HG03045 (cell line): ENCODE data around the gene SPP1.

Experiments
- ATAC-seq: cut with Tn5 transposase; IDR thresholded peaks from one replicate; pipeline ENCODE4 v1.9.1; 2021; ENCODE audit warnings: mild to moderate bottlenecking, moderate library complexity; ENCODE audit not compliant: unreplicated experiment

The SPP1 gene

GRCh38 chr4:87950936-87951511, 24.5 kb upstream of the SPP1 start:
- ATAC-seq = no peak

- ATAC-seq = no peak
These were observed 21.7 kb upstream of the SPP1 start for GRCh38 chr4:87953826-87954225.

- no peak for ATAC-seq
These were observed 19.0 kb upstream of the SPP1 start for GRCh38 chr4:87956501-87956900.

GRCh38 chr4:87957061-87957460, 18.5 kb upstream of the SPP1 start:
- no peak for ATAC-seq

- ATAC-seq = no peak
These were observed 13.5 kb upstream of the SPP1 start for GRCh38 chr4:87961993-87962392.

- ATAC-seq = no peak
These were observed 12.9 kb upstream of the SPP1 start for GRCh38 chr4:87962398-87963146.

GRCh38 chr4:87965501-87965975, 10.0 kb upstream of the SPP1 start:
- ATAC-seq = no peak

- ATAC-seq = no peak
These were observed 9.4 kb upstream of the SPP1 start for GRCh38 chr4:87966095-87966496.

GRCh38 chr4:87967193-87967592, 8.3 kb upstream of the SPP1 start:
- ATAC-seq = no peak

- no peak for ATAC-seq
These were observed 5.4 kb upstream of the SPP1 start for GRCh38 chr4:87970121-87970520.

- ATAC-seq = no peak
These were observed 3.6 kb upstream of the SPP1 start for GRCh38 chr4:87971866-87972265.

- peak; percentile 70 for ATAC-seq
These were observed 2.0 kb upstream of the SPP1 start for GRCh38 chr4:87973283-87974169.

GRCh38 chr4:87974856-87975462, 555 bp upstream of the SPP1 start:
- peak; percentile 14 for ATAC-seq

GRCh38 chr4:87977521-87978278, 2.2 kb downstream of the SPP1 start:
- no peak for ATAC-seq

GRCh38 chr4:87978681-87979080, 3.2 kb downstream of the SPP1 start:
- no peak for ATAC-seq

- no peak for ATAC-seq
These were observed 4.3 kb downstream of the SPP1 start for GRCh38 chr4:87979810-87980209.

GRCh38 chr4:87981486-87981885, 6.0 kb downstream of the SPP1 start:
- no peak for ATAC-seq

- ATAC-seq = no peak
These were observed 6.5 kb downstream of the SPP1 start for GRCh38 chr4:87982036-87982435.

GRCh38 chr4:87982446-87983010, 7.0 kb downstream of the SPP1 start:
- no peak for ATAC-seq

- no peak for ATAC-seq
These were observed 8.5 kb downstream of the SPP1 start for GRCh38 chr4:87983996-87984395.
